22Rv1 (cell line): Measurements from ENCODE around the gene FAM174B.

ENCODE experiments used
- H3K27ac ChIP-seq: fragments of 450-650 bp; 2 replicates; pipeline ENCODE4 v1.5.1; 2017
- CTCF ChIP-seq: fragments of 450-650 bp; IDR thresholded peaks from 2 replicates; pipeline ENCODE4 v1.5.1; 2017; ENCODE audit warnings: mild to moderate bottlenecking
- ZFX ChIP-seq: fragments of 450-650 bp; IDR thresholded peaks from 2 replicates; pipeline ENCODE4 v1.6.1; 2017; ENCODE audit warnings: antibody characterized with exemption, borderline replicate concordance

FAM174B gene

GRCh38 chr15:92603743-92604470 lies 51.7 kb downstream of the FAM174B start:
- TF ChIP-seq ZFX, result no peak
- TF ChIP-seq CTCF, result no peak
- H3K27ac ChIP-seq, result no peak overlapping the region

- TF ChIP-seq ZFX, result no peak
- H3K27ac ChIP-seq, result no peak overlapping the region
These were observed 52.3 kb downstream of the FAM174B start for GRCh38 chr15:92603278-92603677.

DNA sequence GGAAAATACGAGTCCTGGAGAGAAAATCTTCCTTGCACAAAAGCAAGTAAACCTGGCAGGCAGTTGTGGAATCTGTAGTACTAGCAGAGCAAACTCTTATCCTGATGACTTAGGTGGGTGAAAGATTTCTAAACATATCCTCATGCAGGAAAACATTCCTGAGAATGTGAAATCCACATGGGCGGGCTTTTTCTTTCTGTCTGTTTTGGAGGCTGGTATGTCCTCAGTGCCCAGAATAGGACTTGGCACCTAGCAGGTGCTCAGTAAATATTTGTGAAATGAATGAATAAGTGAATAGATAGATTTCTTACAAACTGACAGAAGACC lies 53.3 kb downstream of the FAM174B start:
- TF ChIP-seq CTCF, result no peak
- TF ChIP-seq ZFX, result no peak
- H3K27ac ChIP-seq, result no peak overlapping the region

DNA sequence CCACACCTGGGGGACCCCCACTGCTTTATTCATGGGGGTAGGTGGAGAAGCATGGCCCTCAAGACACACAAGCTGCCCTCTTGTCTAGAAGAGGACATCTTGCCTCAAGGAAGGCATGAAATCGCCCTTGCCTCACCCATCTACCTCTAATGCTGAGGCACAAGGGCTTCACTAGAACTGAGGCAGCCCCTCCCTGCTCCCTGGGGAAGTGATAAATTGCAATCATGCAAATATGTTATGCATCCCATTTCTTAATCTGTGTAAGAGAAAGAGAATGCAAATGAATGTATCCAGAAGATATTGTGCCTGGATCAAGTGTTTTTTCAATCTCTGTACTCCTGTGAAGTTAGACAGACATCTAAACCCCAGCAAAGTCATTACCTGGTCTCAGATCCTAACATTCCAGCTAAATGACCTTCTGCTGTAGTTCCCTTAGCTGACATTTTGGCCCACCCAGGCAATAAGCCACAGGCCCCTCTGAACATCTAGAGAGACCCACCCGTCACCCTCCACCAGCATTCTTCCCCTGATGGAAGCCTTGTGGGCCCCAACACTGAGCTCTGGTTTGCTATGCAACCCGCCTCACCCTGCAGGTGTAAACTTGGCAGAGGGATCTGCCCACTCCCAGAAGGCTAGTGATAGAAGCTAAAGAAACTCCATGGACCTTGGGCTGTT lies 53.8 kb downstream of the FAM174B start:
- no peak overlapping the region for H3K27ac ChIP-seq
- TF ChIP-seq ZFX (no peak), CTCF (no peak)

DNA sequence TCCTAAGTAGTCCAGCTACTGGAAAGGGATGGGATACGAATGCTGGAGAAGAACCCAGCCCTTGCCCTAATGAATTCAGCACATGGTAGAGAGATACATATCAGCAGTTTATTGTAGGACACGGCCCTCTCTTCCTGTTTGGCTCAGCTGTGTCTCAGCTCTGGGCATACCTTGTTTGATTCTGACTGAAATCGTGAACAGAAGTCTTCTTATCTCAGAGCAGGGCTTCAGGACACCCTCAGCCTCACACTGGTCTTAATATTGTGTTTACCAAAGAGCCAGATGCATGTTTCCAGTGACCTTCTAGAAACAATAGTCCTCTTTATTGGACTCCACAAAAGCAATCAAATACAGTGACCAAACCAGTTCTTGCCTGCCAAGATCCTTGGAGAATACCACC lies 54.7 kb downstream of the FAM174B start:
- no peak overlapping the region for H3K27ac ChIP-seq
- TF ChIP-seq CTCF (no peak), ZFX (no peak)

DNA sequence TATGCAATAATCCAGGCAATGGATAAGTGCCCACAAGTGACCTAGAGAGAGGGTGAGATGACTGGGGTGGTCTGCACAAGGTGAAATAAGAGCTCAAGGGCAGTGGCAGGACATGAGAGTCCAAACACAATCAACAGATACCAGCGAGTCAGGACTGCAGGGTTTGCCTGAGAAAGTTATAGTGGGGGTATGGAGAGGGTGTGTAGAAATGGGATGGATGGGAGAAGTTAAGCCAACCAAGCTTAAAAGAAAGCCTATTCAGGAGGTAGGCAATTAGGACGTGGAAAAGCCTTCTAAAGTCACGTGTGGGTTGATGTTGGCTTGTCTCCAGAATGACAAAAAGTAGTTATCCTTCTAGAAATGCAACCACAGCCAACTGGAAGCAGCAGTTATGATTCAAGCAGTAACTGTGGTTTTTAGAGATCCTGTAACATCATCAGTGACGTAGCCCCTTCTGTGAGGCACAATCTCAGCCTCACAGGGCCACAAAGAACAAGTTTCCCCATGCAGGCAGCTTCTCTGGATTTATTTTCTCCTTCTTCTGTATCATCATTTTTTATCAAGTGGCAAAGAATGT lies 56.1 kb downstream of the FAM174B start:
- no peak for TF ChIP-seq ZFX
- no peak for TF ChIP-seq CTCF
- H3K27ac ChIP-seq, result no peak overlapping the region

- TF ChIP-seq CTCF, result no peak
- no peak for TF ChIP-seq ZFX
These were observed 58.0 kb downstream of the FAM174B start for GRCh38 chr15:92597548-92597947.

GRCh38 chr15:92596623-92597022 lies 59.0 kb downstream of the FAM174B start:
- no peak for TF ChIP-seq CTCF
- no peak for TF ChIP-seq ZFX
- H3K27ac ChIP-seq, result no peak overlapping the region

More at GRCh38 chr15:92597548-92597947, 58.0 kb downstream of the FAM174B start:
- H3K27ac ChIP-seq, result no peak overlapping the region
